Stimulated activated CD4-positive, alpha-beta T cell treated with anti-CD3 and anti-CD28 coated beads, Interleukin-4, amount 100 ng/mL, for 1 hour (primary cell): ENCODE results near the gene OSBPL8.

Source experiments
- DNase-seq: peaks from one replicate; pipeline ENCODE4 v3.0.0-alpha.2; 2020

Gene OSBPL8

DNA sequence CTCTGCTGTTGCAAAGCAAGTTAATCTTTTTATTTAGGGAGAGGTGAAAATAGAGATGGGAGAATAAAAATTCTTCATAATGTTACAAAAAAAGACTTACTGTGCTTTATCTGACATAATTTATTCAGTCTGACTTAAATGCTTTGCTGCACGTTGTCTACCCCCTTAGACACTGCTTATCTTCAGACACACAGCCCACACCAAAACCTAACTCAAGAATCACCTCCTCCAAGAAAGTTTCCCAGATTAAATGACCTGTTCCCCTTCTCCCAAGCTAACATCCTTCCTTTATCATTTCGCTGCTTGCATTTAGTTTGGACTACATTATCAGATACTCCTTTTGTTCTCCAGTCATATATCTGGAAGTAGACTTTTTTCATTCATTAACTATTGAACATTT, 3.8 kb downstream of the OSBPL8 start:
- no peak for DNase-seq

GRCh38 chr12:76555231-76555767, 4.3 kb downstream of the OSBPL8 start:
- no peak for DNase-seq

GRCh38 chr12:76554405-76555230, 5.0 kb downstream of the OSBPL8 start:
- no peak for DNase-seq

DNA sequence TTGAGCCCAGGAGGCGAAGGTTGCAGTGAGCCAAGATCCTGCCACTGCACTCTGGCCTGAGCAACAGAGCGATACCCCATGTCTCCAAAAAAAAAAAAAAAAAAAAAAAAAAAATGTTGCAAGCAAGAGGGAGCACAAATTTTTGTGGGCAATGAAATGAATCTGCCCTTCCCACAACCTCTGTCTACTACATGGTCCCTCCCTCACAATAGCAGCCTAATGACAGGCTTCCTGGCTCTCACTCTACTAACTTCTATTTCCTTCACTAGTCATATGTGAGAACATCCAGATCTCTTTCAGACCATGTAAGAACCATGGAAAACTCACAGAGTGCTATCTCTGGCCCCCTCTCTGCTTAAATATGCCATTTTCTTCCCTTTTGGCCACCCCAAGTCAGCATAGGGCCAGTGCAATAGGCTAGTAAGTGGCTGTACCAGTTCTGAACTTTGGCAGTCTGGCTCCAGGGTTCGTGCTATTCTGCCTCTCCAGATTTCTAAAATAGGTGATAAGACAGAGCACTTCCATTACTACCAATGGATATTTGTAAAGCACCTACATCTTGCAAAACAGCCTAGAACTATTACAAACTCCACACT, 7.1 kb downstream of the OSBPL8 start:
- no peak for DNase-seq

DNA sequence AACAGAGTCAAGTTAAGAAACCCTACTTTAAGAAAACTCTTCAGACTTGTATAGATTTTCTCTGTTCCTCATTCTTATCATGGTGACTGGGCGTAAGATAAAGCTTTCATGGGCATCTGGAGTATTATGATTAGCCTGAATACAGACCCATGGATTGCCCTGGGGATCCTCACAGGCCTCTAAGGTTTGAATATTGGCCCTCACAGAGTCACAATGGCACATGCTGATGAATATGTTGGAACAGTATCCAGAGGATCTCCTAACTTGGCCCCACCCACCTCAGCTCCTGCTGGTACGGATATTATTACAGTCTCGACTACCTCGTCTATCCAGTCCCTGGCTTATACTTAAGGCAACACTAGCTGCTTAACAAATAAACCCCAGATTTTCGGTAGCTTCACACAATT, 8.1 kb downstream of the OSBPL8 start:
- no peak for DNase-seq

GRCh38 chr12:76549131-76549530, 10.4 kb downstream of the OSBPL8 start:
- DNase-seq = no peak

- no peak for DNase-seq
Measured at GRCh38 chr12:76548222-76548837, 11.2 kb downstream of the OSBPL8 start.

DNA sequence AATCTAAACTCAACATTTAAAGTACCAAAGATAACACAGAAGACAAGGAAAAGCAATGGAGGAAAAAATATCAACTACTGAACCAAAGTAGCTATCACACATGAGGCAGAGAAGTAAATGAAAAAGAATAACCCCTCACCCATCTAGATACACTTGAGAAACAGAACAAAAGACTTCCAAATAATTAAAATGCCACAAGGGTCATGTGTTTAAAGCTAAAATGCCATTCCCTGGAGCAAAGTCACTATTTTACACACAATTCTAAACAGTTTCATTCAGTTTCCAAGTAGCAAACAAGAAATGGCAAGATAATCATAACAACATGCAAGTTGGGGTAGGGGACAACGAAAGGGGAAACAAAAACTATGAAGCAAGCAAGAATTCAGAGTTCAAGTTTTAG, 12.0 kb downstream of the OSBPL8 start:
- DNase-seq = no peak

- no peak for DNase-seq
Measured at GRCh38 chr12:76546889-76547288, 12.7 kb downstream of the OSBPL8 start.

DNA sequence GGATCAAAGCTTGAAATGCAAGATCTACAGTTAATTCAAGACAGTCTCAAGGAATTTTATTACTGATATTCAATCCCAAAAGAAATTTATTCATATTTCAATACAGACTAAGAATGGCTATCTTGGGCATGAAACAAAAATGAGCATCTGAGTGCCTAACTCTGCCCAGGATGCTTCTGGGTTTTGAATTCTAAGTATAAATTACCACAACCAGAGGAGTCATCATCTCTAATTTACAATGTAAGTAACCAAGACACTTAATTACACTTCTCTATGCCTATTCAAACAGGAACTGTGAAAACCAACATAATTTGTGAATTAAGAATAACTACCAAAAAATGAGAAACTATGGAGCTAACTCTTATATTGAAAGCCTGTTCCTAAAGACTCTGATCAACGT, 14.1 kb downstream of the OSBPL8 start:
- no peak for DNase-seq

DNA sequence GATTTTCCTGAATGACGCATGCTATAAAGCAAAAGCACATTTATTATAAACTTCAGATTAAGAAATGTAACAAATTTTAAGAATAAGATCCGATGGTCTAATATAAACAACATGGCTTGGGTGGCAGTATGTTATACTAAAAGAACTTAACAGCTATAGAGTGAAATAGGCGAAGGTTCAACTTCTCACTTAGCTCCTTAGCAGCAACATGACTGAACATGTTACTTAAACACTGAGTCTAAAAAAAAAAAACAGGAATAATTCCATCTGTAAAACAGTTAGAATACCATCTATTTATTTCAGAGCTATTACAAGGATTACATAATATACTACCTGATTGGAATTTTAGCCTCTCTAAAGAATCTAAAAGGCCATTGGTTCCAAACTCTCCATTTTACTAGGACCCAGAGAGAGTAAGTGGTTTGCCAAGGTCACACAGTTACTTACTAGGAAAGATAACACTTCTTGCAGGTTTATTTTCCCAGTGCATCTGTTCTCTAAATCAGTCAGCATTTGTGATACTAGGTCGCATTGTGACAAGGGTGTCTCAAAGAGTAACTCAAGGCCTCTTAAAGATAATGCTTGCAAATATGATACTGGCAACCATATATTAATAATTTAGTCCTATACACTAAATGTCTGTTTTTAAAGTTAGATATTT, 14.8 kb downstream of the OSBPL8 start:
- no peak for DNase-seq

DNA sequence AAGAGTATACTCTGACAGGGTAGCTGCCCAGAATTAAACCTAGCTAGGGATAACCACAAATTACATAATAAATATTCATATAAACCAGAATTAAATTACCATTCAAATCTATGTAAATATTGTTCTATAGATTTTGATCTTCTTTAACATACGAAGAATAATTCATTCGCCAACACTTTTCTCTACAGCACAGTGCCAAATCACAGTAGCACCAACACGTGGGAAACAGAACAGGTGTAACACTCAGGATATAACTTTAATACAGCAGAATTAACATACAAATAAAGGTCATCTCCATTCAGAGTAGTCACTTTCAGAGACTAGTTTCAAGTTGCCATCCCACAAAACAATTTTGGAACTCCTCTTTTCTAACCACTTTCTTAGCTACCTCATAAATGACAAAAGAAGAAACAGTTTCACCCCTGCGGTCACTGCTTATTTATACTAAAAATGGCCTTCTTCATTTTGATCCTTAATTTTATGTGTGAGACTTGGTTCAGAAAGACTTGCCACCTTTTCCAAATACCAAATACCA, 15.7 kb downstream of the OSBPL8 start:
- no peak for DNase-seq

- no peak for DNase-seq
Measured at GRCh38 chr12:76542908-76543307, 16.7 kb downstream of the OSBPL8 start.

GRCh38 chr12:76539727-76540126, 19.8 kb downstream of the OSBPL8 start:
- no peak for DNase-seq

- no peak for DNase-seq
Measured at GRCh38 chr12:76537923-76538322, 21.6 kb downstream of the OSBPL8 start.

DNA sequence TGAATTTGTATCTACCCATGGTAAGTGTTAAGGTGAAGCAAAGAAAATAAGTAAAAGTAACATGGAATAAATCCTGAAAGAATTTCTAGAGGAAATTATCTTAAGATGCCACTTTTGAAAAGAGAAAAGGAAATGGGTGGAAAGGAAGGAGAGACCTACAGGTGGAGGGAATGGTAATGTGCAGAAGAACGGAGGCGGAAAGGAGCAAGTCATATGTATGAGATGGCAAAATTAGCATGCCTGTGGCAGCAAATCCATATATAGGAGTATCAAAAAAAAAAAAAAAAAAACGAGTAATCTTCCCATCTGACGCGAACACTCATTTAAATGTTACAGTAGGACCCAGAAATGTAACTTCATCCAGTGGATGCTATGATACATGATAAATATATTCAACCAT, 23.0 kb downstream of the OSBPL8 start:
- DNase-seq = no peak

- DNase-seq = no peak
Measured at GRCh38 chr12:76535170-76535569, 24.4 kb downstream of the OSBPL8 start.

GRCh38 chr12:76533331-76533730, 26.2 kb downstream of the OSBPL8 start:
- DNase-seq = no peak

GRCh38 chr12:76532520-76532919, 27.1 kb downstream of the OSBPL8 start:
- DNase-seq = no peak

GRCh38 chr12:76531056-76531455, 28.5 kb downstream of the OSBPL8 start:
- no peak for DNase-seq

GRCh38 chr12:76530516-76530915, 29.1 kb downstream of the OSBPL8 start:
- DNase-seq = no peak

DNA sequence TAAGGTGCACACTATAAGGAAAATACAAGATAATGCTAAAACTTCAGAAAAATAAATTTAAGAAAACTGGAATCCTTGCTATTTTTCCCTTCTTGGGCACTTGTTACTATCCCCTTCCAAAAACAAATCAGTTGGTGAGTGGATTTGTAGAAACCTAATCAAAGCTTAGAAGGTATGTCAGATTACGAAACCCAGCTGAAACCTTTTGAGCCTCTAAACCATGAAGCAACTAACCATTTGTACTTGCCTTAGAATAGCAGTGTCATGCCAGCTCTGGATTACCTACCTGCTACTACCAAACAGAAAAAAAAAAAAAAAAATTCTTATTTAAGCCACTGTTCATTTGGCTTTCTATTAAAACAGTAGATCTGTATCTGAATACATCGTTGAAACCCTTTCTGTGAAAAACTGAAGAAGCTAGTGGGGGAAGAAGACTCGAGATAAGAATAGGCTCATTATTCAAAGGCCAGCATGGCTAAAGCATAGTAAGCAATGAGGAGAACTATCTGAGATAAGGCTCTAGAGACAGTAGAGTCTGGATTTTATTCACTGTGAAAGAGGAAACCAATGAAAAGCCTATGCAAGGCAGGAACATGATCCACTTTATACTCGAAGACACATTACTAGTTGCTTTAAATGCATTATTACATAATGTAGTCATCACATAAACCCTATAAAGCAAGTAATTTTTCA, 30.2 kb downstream of the OSBPL8 start:
- DNase-seq = no peak

GRCh38 chr12:76523408-76523807, 36.2 kb downstream of the OSBPL8 start:
- no peak for DNase-seq
